ENCODE data around the gene EXOSC6.
"Not testable (repeated sequence)": the region's sequence is repeated elsewhere in the genome, so short reads cannot be mapped to it uniquely, and the experiment has no call there.

EXOSC6 gene

GRCh38 chr16:70258065-70258464, 6.3 kb upstream of the EXOSC6 start:
- DNase-seq (ENCODE audit: low read depth, low spot score) = no peak
- no peak overlapping the region for H3K4me3 ChIP-seq (ENCODE audit: low read length)

- no peak for DNase-seq (ENCODE audit: low read depth, low spot score)
- H3K4me3 ChIP-seq (ENCODE audit: low read length) = no peak overlapping the region
These were observed 5.7 kb upstream of the EXOSC6 start for GRCh38 chr16:70257391-70257790.

GRCh38 chr16:70255574-70255973, 3.8 kb upstream of the EXOSC6 start:
- no peak for DNase-seq (ENCODE audit: low read depth, low spot score)
- no peak overlapping the region for H3K4me3 ChIP-seq (ENCODE audit: low read length)

GRCh38 chr16:70254965-70255286, 3.2 kb upstream of the EXOSC6 start:
- H3K4me3 ChIP-seq (ENCODE audit: low read length) = no peak overlapping the region
- no peak for DNase-seq (ENCODE audit: low read depth, low spot score)

- DNase-seq (ENCODE audit: low read depth, low spot score) = no peak
- H3K4me3 ChIP-seq (ENCODE audit: low read length) = no peak overlapping the region
These were observed 2.6 kb upstream of the EXOSC6 start for GRCh38 chr16:70254180-70254964.

- H3K4me3 ChIP-seq (ENCODE audit: low read length) = no peak overlapping the region
- no peak for DNase-seq (ENCODE audit: low read depth, low spot score)
These were observed 1.8 kb upstream of the EXOSC6 start for GRCh38 chr16:70253291-70254106.

- DNase-seq (ENCODE audit: low read depth, low spot score) = no peak
- no peak overlapping the region for H3K4me3 ChIP-seq (ENCODE audit: low read length)
These were observed 732 bp upstream of the EXOSC6 start for GRCh38 chr16:70252355-70252988.

GRCh38 chr16:70250748-70251628, 752 bp downstream of the EXOSC6 start:
- DNase-seq (ENCODE audit: low read depth, low spot score) = no peak
- peak overlapping the region; percentile 64 for H3K4me3 ChIP-seq (ENCODE audit: low read length)

GRCh38 chr16:70249697-70250096, 2.0 kb downstream of the EXOSC6 start:
- not testable (repeated sequence) for H3K4me3 ChIP-seq (ENCODE audit: low read length); DNase-seq (ENCODE audit: low read depth, low spot score)

GRCh38 chr16:70238773-70239172, 13.0 kb downstream of the EXOSC6 start:
- not testable (repeated sequence) for H3K4me3 ChIP-seq (ENCODE audit: low read length); DNase-seq (ENCODE audit: low read depth, low spot score)

GRCh38 chr16:70231831-70232230, 19.9 kb downstream of the EXOSC6 start:
- not testable (repeated sequence) for DNase-seq (ENCODE audit: low read depth, low spot score)

GRCh38 chr16:70226024-70226423, 25.7 kb downstream of the EXOSC6 start:
- H3K4me3 ChIP-seq (ENCODE audit: low read length); DNase-seq (ENCODE audit: low read depth, low spot score): not testable (repeated sequence)

More at GRCh38 chr16:70231831-70232230, 19.9 kb downstream of the EXOSC6 start:
- H3K4me3 ChIP-seq (ENCODE audit: low read length) = not testable (repeated sequence)

- DNase-seq (ENCODE audit: low read depth, low spot score); H3K4me3 ChIP-seq (ENCODE audit: low read length): not testable (repeated sequence)
These were observed 26.3 kb downstream of the EXOSC6 start for GRCh38 chr16:70225430-70225829.

- not testable (repeated sequence) for DNase-seq (ENCODE audit: low read depth, low spot score); H3K4me3 ChIP-seq (ENCODE audit: low read length)
These were observed 27.1 kb downstream of the EXOSC6 start for GRCh38 chr16:70224645-70225044.

GRCh38 chr16:70223971-70224513, 27.7 kb downstream of the EXOSC6 start:
- not testable (repeated sequence) for H3K4me3 ChIP-seq (ENCODE audit: low read length); DNase-seq (ENCODE audit: low read depth, low spot score)

- not testable (repeated sequence) for DNase-seq (ENCODE audit: low read depth, low spot score); H3K4me3 ChIP-seq (ENCODE audit: low read length)
These were observed 28.5 kb downstream of the EXOSC6 start for GRCh38 chr16:70223216-70223615.

- not testable (repeated sequence) for H3K4me3 ChIP-seq (ENCODE audit: low read length); DNase-seq (ENCODE audit: low read depth, low spot score)
These were observed 29.2 kb downstream of the EXOSC6 start for GRCh38 chr16:70222574-70222973.

- not testable (repeated sequence) for H3K4me3 ChIP-seq (ENCODE audit: low read length); DNase-seq (ENCODE audit: low read depth, low spot score)
These were observed 33.2 kb downstream of the EXOSC6 start for GRCh38 chr16:70218586-70218985.

- DNase-seq (ENCODE audit: low read depth, low spot score) = not testable (repeated sequence)
These were observed 45.4 kb downstream of the EXOSC6 start for GRCh38 chr16:70206382-70206781.

More at GRCh38 chr16:70206382-70206781, 45.4 kb downstream of the EXOSC6 start:
- not testable (repeated sequence) for H3K4me3 ChIP-seq (ENCODE audit: low read length)
